ENCODE measurements around the gene SGIP1. TPM values are rescaled to one million over a fixed set of nuclear protein-coding genes. Genes with fewer than 3 reads are reported as not detected.
"Not testable (repeated sequence)": the region's sequence is repeated elsewhere in the genome, so short reads cannot be mapped to it uniquely, and the experiment has no call there.

Gene SGIP1
- total and polyA plus RNA-seq, 4 donors: 2.7 to 17.0 (median 4.7) TPM

DNA sequence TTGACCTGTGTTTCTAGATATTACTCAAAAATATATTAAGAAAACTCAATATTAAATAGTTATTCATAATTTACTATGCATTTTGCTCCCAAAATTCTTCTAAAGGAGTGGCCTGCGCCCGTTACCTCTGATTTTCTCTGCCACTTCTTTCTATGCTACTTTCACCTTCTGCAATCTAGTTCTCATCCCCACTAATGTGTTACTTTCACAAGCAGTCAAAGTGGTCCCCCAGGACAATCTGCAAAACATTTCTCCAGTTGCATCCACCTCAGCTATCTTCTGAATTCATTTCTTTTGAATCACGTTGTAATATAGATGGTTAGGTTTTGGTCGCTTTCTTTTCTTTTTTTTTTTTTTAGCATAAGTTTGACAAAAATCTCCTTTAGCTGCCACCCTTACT is 253.7 kb downstream of the SGIP1 start:
- no peaks in the 10 kb centered on the region for H3K27me3 ChIP-seq (ENCODE audit: control insufficient read depth in 3 of 3, insufficient read depth in 3 of 3, low read length in 2 of 3)
- H3K36me3 ChIP-seq (ENCODE audit: control insufficient read depth in 4 of 4, insufficient read depth in 4 of 4, low read length in 4 of 4): no peaks in the 10 kb centered on the region
- no peak for ATAC-seq (ENCODE audit: insufficient read depth, low FRiP score)
- no peaks in the 10 kb centered on the region for H3K9me3 ChIP-seq (ENCODE audit: control insufficient read depth in 4 of 4, insufficient read depth in 3 of 4, low read length in 3 of 4)
- 90 to 94% methylated on average over 4 of the region's 4 CpGs for WGBS, 2 donors
- H3K9ac ChIP-seq (ENCODE audit: insufficient read depth in 1 of 2, low read length in 2 of 2): no peak overlapping the region
- DNase-seq: no peak
- no peak overlapping the region for H3K4me3 ChIP-seq
- TF ChIP-seq, protein P1, sequence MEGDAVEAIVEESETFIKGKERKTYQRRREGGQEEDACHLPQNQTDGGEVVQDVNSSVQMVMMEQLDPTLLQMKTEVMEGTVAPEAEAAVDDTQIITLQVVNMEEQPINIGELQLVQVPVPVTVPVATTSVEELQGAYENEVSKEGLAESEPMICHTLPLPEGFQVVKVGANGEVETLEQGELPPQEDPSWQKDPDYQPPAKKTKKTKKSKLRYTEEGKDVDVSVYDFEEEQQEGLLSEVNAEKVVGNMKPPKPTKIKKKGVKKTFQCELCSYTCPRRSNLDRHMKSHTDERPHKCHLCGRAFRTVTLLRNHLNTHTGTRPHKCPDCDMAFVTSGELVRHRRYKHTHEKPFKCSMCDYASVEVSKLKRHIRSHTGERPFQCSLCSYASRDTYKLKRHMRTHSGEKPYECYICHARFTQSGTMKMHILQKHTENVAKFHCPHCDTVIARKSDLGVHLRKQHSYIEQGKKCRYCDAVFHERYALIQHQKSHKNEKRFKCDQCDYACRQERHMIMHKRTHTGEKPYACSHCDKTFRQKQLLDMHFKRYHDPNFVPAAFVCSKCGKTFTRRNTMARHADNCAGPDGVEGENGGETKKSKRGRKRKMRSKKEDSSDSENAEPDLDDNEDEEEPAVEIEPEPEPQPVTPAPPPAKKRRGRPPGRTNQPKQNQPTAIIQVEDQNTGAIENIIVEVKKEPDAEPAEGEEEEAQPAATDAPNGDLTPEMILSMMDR (IDR thresholded peaks at IDR 0.05; ENCODE audit: control extremely low read depth, extremely low read depth): no peak
- no peak overlapping the region for H3K27ac ChIP-seq (ENCODE audit: low read depth in 1 of 2, low read length in 1 of 2)
- no peaks in the 10 kb centered on the region for H3K4me1 ChIP-seq (ENCODE audit: control insufficient read depth in 5 of 5, insufficient read depth in 5 of 5, low read length in 5 of 5)

DNA sequence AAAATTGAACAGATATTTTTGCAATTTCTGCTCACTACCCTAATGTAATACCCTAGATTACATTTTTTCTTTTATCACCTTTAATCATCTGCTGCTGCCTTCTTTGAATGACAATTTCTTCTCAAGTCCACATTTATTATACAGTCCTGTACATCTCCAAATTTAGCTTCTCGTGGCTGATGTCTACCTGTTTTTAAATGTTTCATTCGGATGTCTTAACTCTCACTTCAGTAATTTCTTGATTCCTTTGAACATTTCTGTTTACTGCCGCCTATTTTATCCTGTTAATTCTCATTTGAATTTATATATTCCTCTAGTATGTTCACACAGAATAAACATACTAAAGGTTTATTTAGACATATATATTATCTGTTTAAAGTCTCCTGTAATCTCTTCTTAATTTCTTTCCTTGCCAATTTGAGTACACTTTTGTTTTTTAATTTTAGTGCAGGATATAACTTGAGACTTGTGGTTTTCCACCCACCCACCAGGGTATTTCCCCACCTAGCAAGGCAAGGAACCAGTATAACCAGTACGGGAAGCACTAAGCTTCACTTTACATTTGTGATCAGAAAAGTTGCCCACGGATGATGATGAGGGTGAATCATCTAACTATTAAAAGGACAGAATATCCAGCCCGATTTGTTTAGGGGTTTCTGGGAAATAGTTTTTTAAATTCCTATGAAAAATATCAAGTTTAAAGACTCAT is 254.4 kb downstream of the SGIP1 start:
- 63 to 66% methylated on average over 6 of the region's 6 CpGs for WGBS, 2 donors
- TF ChIP-seq, protein P1 (IDR thresholded peaks at IDR 0.05; ENCODE audit: control extremely low read depth, extremely low read depth): no peak
- DNase-seq (no peak), ATAC-seq (ENCODE audit: insufficient read depth, low FRiP score) (no peak)
- Histone ChIP-seq H3K4me3 (no peak overlapping the region), H3K36me3 (ENCODE audit: control insufficient read depth in 4 of 4, insufficient read depth in 4 of 4, low read length in 4 of 4) (no peaks in the 10 kb centered on the region), H3K27me3 (ENCODE audit: control insufficient read depth in 3 of 3, insufficient read depth in 3 of 3, low read length in 2 of 3) (no peaks in the 10 kb centered on the region), H3K9ac (ENCODE audit: insufficient read depth in 1 of 2, low read length in 2 of 2) (no peak overlapping the region), H3K4me1 (ENCODE audit: control insufficient read depth in 5 of 5, insufficient read depth in 5 of 5, low read length in 5 of 5) (no peaks in the 10 kb centered on the region), H3K9me3 (ENCODE audit: control insufficient read depth in 4 of 4, insufficient read depth in 3 of 4, low read length in 3 of 4) (no peaks in the 10 kb centered on the region), H3K27ac (ENCODE audit: low read depth in 1 of 2, low read length in 1 of 2) (no peak overlapping the region)

DNA sequence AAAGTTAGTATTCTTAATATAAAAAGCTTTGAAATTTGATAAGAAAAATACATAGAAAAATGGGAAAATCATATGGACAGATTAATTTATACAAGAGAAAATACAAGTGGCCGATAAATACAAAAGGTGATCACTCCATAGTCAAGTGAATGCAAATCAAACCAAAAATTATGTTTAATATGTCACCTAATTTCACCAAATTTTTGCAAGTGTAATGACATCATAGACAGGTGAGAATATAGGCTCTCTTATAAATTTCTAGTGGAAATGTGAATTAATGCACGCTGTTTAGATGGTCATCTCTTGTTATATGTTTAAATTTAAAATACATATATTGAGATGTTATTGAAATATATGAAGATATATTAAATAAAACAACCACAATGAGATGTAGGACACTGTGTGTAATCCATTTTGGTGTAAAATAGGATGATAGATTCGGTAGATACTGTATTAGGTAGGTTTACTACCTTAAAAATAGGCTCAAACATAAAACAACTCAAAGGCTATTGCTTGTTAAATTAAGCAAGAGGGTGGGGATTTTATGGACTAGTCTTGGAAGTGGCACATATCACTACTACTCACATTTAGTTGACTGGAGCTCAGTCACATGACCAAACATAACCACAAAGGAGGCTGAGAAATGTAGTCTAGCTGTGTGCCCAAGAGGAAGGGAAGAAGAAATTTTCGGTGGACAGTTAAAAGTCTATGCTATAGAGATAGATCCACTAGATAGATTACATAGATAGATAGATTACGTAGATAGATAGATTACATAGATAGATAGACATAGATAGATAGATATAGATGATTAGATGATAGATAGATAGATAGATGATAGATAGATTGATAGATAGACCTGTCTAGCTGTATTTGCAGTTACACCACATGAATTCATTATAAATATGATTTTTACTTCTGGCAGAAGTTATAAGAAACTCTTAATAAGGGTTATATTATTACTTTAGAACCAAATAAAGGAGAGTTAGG is 258.0 kb downstream of the SGIP1 start:
- TF ChIP-seq, protein P1 (IDR thresholded peaks at IDR 0.05; ENCODE audit: control extremely low read depth, extremely low read depth): no peak
- no peaks in the 10 kb centered on the region for H3K27me3 ChIP-seq (ENCODE audit: control insufficient read depth in 3 of 3, insufficient read depth in 3 of 3, low read length in 2 of 3)
- H3K4me3 ChIP-seq: no peak overlapping the region
- H3K4me1 ChIP-seq (ENCODE audit: control insufficient read depth in 5 of 5, insufficient read depth in 5 of 5, low read length in 5 of 5): no peaks in the 10 kb centered on the region
- WGBS, 2 donors: 87 to 92% methylated on average over 5 of the region's 5 CpGs
- ATAC-seq (ENCODE audit: insufficient read depth, low FRiP score) (no peak), DNase-seq (no peak)
- no peaks in the 10 kb centered on the region for H3K36me3 ChIP-seq (ENCODE audit: control insufficient read depth in 4 of 4, insufficient read depth in 4 of 4, low read length in 4 of 4)
- H3K9ac ChIP-seq (ENCODE audit: insufficient read depth in 1 of 2, low read length in 2 of 2): no peak overlapping the region
- no peak overlapping the region for H3K27ac ChIP-seq (ENCODE audit: low read depth in 1 of 2, low read length in 1 of 2)
- H3K9me3 ChIP-seq (ENCODE audit: control insufficient read depth in 4 of 4, insufficient read depth in 3 of 4, low read length in 3 of 4): no peaks in the 10 kb centered on the region

DNA sequence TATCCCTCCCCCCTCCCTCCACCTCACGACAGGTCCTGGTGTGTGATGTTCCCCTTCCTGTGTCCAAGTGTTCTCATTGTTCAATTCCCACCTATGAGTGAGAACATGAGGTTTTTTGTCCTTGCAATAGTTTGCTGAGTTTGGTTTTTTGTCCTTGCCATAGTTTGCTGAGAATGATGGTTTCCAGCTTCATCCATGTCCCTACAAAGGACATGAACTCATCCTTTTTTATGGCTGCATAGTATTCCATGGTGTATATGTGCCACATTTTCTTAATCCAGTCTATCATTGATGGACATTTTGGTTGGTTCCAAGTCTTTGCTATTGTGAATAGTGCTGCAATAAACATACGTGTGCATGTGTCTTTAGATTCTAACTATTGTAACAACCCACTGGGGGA is 261.9 kb downstream of the SGIP1 start:
- H3K36me3 ChIP-seq (ENCODE audit: control insufficient read depth in 4 of 4, insufficient read depth in 4 of 4, low read length in 4 of 4): not testable (repeated sequence)

More for the DNA sequence above, 261.9 kb downstream of the SGIP1 start:
- not testable (repeated sequence) for H3K4me1 ChIP-seq (ENCODE audit: control insufficient read depth in 5 of 5, insufficient read depth in 5 of 5, low read length in 5 of 5); H3K9ac ChIP-seq (ENCODE audit: insufficient read depth in 1 of 2, low read length in 2 of 2); H3K27ac ChIP-seq (ENCODE audit: low read depth in 1 of 2, low read length in 1 of 2); H3K27me3 ChIP-seq (ENCODE audit: control insufficient read depth in 3 of 3, insufficient read depth in 3 of 3, low read length in 2 of 3); DNase-seq; H3K9me3 ChIP-seq (ENCODE audit: control insufficient read depth in 4 of 4, insufficient read depth in 3 of 4, low read length in 3 of 4); H3K4me3 ChIP-seq; ATAC-seq (ENCODE audit: insufficient read depth, low FRiP score)
- 94 to 96% methylated on average over 2 of the region's 2 CpGs for WGBS, 2 donors
